Suppressor macrophage (primary cell): ENCODE measurements around the gene PCARE.
"Not testable (repeated sequence)": the region's sequence is repeated elsewhere in the genome, so short reads cannot be mapped to it uniquely, and the experiment has no call there.

ENCODE experiments used
- DNase-seq, 4 experiments: peaks; one replicate each; pipeline ENCODE4 v3.0.0-alpha.2; 2020 to 2022
- total RNA-seq, 17 experiments: gene quantifications; one replicate each; lab custom pipeline; 2026; ENCODE audit warnings: mixed read lengths in 6 of 17, inconsistent platforms in 3 of 17; lab: John Stamatoyannopoulos, UW

PCARE gene
- 0 to 3.9 (median 0.42) reads per million in 17 experiments for total RNA-seq

DNA sequence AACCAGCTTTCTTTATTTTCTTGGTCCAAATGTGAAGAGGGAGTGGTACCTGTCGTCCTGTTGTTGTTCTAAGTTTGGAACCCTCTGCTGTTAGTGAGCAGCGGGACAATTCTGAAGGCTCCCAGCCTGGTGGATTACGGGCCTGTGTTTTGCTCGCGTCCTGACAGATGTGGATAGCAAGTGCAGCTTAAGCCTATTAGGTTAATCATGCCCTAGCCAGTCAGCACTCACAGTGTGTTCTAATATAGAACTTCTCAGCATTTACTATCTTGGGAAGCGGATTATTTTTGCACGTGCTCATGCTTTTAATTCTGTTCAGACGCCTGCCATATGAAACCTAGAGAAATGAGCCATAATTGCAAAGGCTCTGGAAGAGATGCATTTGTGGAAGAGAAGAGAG is at the start of gene PCARE:
PCARE (minus strand) TSS at position 113 of the 400 bp plus-strand sequence. CDS start 262 bp downstream, outside the sequence.
- no peak for DNase-seq

DNA sequence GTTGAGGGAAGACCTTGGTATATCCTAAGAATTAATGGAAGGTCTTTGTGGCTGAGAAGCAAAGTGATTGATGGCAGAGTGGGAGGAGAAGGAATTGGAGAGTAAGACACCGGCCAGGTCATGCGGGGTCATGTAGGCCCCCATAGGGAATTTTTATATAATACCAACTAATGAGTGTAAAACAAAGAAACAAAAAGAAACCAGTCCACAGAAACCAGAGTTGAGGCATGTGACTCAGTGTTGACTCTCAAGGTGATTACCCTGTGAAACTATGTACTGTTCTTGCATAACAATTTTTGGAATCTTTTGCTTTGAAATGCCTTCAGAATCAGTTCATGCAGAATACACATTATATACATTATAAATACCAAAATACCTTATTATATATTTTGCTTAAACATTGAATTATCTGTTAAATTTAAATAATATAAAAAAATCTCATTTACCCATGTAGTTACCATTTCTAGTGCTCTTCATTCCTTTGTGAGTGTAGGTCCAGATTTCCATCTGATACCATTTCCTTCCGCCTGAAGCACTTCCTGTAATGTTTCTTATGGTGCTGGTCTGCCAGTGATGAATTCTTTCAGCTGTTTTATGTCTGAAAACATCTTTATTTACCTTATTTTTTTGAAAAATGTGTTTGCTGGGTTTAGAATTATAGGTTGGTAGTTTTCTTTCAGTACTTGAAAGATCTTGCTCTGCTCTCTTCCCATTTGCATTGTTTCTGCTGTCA is 49.5 kb upstream of the PCARE start:
- DNase-seq: no peak

DNA sequence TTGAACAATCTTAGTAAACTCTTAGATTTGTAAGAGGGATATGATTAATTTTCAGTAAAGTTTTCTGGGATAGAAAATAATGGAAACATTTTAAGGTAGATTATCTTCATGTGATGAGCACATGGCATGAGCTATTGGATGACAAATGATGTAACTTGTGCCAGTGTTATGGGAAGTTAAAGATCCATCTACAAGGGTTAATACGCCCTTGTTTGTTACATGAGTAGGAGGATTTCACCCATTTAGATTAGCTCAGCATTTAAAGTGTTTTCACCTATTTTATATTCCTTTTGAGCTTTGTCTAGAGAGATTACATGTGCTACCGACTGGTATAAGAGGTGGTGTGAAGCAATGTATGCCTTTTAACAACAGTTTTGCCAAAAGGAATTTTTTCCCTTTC is 46.5 kb upstream of the PCARE start:
- DNase-seq: peak in 2 of 4 experiments; percentile 44 to 49

DNA sequence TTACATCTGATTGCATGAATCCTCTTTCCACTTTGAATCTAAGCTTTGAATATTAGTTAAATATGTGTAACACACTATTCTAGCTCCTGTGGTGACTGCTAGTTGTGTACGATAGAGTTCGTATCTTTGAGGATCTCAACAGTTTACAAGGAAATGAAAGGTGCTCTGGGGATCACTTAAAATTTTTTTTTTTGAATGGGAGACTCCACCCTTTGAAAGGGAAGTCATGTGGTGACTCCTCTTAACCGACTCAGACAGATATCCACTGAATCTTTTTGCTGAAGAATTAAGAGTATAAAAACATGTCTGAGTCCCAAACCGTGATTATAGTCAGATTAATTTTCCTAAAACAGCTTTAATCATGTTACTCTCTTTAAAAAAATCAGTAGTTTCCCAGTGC is 44.9 kb upstream of the PCARE start:
- DNase-seq: no peak

DNA sequence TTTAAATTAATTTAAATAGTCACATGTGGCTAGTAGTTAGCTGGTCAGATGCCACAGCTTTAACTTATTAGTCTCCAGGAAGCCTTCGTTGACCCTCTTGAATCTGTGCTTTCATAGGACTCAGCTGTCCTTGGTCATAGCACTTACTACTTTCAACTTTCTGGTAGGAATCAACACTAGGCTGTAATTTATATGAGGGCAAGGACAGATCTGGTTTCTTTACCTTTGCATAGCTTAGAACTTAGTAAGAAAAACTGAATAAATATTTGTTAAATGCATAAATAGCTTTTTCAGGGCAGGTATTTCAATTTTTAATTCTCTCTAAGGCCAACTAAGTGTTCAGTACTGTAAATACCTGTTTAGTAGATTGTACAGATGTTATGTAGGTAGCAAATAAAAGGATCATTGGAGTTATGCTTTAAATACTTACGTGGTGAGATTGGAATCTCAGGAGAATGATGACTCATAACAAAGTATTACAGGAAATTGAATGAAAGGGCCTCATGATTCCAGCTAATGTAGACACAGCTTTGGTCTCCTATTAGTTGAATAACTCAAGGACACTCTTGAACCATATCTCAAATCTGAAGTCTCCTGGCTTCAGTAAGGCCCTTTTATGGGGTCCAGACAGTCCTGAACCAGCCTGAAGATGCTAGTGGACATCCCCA is 43.4 kb upstream of the PCARE start:
- no peak for DNase-seq

DNA sequence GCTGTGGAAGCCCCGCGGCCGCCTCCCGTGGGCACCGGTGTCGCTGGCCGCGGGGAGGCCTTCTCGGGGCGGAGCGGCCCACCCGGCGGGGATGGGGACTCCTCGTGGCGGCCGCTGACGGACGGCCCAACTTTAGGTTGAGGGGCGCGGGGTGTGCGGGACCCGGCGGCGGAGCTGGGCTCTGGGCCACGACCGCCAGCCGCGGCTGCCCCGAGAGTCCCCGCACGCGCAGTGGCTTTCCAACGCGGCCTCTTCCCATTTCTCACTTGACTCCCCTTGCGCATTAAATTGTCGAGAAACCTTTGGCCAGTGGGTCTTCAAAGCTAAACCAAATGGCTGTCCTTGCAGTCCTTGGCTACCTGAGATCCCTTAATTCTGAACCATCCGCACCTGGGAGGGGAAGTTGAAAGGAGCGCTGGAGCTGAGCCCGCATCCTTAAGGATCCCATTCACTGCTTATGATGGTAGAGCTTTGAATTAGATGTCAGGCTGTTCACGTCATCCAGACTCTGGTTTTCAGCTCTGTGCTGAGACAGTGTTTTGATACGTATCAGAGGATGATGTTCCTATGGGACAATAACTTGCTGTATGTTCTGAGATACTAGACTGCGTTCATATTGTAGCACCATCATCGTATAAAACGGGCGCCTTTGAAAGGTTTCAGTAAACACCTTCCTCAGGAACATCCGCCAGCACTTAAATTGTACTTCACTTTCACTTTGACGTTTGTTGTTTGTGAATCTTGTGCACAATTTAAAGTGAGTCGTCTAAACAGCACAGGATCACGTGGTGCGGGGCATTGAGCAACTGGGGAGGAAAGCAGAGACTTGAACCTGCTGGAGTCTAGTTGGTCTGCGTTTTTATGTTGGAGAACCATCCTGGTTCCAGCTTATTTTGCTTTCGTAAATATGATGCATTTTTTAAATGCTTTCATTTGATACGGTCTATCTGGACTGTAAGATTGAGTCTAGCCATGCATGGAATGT is 41.8 kb upstream of the PCARE start:
- peak; percentile 82 to 88 (median 85) for DNase-seq

DNA sequence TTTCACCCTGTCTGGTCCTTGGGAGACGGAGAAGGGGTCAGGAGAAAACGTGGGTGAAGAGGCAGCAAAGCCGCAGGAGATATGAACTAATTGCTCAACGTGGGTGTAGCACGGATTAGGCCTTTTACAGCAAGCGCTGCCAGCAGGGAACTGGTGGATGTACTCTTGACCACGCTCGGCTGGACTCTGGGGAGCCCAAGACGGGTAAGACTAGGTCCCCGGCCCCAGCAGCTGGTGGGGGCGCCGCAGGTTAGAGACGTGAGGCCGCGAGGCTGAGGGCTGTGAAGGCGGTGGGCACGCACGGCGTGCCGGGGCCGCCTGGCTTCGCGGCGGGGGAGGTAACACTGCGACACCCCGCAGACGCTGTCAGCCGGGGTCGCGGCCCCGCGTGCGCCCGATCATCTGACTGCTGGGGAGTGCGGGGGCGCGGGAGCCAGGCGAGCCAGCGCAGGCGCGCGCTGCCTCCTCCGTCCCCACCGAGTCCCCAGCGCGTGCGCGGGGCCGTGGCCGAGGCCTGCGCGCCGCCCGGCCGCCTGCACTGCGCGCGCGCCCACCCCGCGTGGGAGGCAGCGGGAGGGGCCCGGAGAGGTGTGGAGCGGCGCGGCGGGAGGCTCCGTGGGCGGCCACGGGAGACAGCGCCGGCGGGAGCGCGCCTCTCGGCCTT is 40.8 kb upstream of the PCARE start, which contains the start of gene CLIP4:
CLIP4 (plus strand) TSS at position 470 of the 664 bp plus-strand sequence. CDS start 5,974 bp downstream, outside the sequence.
- DNase-seq: peak; percentile 92 to 98 (median 96)

DNA sequence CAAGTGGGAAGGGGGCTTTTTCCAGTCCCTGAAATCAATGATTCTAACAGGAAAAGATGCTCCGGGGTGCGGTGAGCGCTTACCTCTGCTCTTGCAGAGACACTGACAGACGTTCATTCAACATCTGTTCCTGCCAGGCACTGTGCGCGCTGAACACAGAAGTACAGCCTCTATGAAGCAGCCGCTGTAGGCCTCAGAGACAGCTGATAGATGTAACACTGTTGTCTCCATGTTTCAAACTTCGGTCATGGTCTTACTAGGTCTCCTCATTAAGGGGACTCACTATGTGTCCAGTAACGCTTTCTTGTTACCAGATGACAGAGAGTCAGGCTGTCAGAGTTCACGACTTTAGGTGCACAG is 40.2 kb upstream of the PCARE start:
- no peak for DNase-seq

DNA sequence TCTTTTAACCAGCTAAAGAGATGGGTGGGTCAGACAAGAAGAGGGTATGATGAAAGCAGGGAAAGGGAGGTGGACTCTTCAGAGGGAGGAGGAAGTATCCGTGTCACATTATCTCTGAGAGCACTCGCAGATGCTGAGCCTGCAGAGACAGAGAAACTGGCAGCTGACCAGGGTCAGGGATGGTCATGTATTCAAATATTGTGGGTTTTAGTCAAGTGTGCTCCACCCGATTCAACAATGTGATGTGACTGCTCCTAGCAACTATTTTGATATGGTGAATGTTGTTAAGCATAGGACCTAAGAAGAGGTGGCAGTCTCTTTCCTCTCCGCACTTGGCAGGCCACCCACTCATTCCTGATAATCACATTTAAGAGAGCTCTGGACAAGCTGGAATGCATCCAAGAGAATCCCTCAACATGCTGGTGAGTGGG is 39.6 kb upstream of the PCARE start:
- DNase-seq: peak; percentile 95 to 99 (median 96)

DNA sequence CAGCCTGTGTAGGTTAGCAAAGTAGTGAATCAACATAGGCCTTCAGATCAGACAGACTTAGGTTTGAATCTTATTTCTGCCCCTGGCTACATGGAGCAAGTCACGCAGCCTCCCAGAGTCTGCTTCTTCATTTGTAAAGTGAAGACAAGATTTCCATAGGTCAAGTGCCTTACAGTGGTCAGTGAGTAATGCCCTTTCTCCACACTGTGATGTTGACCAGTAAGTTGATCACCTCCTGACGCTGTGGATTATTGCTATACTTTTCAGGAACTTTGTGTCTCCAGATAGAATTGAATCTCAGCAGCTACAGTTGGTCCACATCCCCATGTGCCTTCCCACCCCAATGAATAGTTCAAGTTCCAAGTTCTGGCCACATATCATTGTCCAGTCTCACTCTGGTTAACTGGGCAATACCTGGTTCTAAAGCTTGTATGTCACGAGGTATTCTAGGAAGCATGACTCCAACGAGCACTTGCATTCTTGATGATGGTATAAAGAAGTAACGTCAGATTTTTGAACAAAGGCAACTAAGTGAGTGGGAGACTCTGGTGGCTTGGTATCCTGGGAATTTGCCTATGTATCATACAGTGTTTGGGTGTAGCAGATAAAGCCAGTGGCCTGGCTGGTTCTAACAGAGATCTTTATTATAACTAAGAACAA is 38.8 kb upstream of the PCARE start:
- DNase-seq: peak; percentile 77 to 92 (median 80)

DNA sequence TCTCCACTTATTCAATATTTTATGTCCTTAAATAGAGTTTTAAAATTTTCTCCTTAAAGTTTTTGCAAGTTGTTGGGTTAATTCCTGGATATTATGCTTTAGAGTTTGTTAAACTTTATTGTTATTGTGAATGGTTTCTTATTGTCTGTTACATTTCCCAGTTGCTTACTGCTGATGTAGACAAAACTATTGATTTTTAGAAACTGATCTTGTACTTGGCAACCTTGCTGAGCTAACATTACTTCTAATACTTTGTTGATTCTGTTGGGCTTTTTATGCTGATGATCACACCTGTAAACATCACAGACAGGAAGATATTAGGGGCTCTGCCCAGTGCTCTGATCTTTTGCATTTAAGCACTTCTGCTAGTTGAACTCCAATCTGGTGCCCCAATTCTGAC is 38.1 kb upstream of the PCARE start:
- DNase-seq: no peak

DNA sequence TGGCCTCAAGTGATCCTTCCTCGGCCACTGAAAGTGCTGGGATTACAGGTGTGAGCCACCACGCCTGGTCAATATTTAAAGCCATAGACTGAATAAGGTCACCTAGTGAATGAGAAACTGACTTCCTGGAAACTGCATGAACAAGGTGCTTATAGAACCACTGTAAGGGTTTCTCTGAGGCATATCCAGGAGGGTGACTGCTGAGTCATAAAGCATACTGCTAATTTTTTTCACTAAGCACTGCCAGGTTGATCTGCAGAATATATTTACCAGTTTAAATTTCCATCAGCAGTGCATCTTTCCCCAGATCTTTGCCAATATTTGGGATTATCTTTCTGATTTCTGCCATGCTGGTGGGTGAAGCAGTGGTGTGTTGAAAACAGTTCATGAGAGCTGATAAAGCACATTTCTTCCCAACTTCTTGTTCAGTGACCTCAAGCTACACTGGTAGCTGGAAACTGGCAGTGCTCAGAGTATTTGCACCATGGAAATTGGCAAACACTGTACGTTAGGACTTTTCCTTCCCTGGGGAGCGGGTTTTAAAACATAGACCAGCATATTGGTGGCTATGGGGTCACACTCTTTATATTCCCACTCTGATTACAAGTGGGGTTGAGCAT is 36.7 kb upstream of the PCARE start:
- peak in 3 of 4 experiments; percentile 51 to 65 (median 53) for DNase-seq

DNA sequence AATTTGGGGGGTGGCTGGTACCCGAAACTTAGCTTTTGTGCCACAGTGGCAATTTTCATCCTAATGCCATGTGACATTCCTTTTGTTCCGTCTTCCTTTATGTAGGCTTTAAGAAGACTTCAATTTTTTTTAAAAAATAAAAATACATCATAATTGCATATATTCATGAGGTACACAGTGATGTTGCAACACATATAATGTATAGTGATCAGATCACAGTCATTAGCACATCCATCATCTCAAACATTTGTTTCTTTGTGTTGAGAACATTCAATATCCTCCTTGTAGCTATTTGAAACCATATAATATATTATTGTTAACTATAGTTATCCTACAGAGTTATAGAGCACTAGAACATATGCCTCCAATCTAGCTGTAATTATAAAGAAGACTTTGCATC is 34.9 kb upstream of the PCARE start:
- no peak for DNase-seq

DNA sequence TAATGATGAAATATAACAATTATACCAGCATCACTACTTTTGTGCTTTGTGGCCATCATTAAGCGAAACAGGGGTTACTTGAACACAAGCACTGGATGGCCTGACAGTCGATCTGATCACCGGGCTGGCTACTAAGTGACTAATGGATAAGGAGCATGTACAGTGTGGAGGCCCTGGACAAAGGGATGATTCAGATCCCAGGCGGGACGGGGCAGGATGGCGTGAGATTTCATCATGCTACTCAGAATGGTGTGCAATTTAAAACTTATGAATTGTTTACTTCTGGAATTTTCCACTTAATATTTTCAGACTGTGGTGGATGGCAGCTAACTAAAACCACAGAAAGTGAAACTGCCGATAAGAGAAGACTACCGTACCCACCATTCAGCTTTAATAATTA is 33.9 kb upstream of the PCARE start:
- peak; percentile 38 to 64 (median 55) for DNase-seq

DNA sequence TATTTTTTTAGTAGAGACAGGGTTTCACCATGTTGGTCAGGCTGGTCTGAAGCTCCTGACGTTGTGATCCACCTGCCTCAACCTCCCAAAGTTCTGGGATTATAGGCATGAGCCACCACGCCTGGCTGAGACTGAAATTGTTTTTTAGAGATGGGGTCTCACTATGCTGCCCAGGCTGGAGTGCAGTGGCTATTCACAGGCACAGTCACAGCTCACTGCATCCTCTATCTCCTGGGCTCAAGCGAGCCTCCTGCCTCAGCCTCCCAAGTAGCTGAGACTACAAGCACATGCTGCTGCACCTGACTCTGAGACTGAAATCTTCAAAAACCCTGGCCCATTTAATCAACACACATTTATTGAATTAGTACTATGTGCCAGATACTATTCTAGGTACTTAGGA is 33.2 kb upstream of the PCARE start:
- not testable (repeated sequence) for DNase-seq

DNA sequence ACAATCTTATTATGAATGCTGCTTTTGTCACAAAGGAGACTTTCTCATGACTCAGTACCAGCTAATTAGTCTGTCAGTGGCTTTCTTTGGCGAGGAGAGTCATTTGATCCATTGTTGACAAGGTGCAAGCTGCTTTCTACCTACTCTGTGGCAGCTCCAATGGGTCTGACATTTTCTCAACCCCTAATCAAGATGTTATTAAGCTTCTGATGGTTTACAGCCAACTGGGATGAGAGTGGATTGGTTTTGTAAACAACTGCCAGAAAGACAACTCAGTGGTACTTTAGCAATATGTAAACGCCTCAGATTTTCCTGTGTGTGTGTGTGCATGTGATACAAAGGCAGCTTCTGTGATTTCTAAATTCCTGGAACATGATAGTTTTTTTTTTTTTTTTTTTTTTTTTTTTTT is 32.7 kb upstream of the PCARE start:
- peak in 1 of 4 experiments; percentile 37 for DNase-seq

DNA sequence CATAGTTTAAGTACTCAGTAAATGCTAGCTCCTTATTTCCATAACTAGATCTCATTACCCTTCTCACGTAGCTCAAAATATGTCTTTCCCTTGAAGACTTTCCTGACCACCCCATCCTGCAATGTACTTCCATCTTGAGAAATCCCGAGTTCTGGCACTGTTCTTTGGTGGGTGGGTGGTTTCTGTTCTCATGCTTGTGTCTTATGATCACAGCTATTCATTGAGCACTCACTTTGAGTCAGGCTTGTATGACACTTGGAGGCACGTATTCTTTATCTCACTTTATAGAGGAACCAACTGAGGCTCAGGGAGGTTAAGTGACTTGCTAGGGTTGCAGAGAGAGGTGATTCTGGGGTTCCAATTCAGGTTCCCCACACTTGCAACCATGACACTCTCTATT is 31.9 kb upstream of the PCARE start:
- DNase-seq: peak; percentile 44 to 66 (median 58)

DNA sequence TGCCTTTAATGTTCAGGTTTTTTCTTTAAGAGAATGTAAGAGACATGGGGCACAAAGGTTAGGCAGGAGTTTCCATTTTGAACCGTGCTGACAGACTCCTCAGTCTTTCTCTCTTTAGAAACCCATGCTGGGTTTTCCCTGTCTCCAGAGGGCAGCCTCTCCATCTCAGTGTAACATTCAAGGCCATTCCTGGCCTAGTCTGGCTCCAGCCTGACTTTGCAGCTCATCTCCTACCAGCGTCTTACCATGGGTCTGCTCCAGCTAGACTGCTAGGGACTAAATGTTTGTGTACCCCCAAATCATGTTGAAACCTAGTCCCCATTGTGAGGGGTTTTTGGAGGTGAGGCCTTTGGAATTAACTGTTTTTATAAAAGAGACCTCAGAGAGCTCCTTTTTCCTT is 31.1 kb upstream of the PCARE start:
- no peak for DNase-seq

DNA sequence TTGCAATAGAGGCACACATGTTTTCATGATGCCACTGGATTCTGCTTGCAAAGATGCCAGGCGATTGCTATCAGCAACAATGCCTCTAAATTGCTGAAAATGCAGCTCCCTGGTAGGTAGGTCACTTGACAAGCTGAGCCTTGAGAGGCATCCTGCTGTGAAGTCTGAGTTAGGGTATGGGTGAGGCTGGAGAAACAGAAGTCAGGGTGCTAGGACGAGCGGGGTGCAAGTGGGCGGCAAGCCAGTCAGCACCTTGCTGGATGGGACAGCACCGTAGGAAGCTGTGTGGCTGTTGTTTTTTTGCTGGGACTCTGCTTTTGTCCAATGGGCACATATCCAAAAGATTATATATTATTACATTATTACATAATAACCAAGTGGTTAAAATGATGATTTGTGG is 30.4 kb upstream of the PCARE start:
- peak in 2 of 4 experiments; percentile 27 to 46 for DNase-seq

DNA sequence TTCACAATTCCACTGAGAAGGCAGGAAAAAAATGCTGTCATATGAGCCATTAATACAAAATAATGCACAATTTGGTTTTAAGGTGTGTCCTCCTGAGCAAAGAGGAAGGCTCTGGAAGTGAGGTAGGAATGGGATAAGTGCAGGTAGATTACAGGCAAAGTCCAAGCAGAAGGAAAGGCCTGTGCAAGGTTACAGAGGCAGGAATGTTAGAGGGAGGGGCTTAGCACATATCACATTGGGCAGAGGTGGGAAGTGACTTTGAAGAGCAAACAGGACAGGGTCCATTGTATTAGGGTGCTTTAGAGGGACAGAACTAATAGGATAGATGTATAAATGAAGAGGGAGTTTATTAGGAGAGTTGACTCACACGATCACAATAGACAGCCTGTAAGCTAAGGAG is 26.2 kb upstream of the PCARE start:
- DNase-seq: no peak

DNA sequence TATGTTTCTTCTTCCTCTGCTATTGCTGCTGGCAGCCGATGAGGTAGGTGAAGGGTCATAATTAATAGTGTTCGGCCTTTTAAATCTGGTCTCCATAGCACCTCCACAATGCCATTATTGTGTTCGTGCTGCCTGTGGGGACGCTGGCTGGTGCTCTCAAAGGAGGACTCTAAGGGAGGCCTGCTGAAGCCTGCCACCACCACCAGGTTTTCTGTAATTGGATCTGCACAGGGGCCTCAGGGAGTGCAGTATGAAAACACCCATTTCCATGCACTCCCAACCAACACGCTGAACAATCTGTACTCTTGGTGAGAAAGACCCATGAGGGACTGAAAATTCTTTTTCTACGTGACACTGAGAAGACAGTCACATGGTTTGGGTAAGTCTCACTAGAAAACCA is 23.2 kb upstream of the PCARE start:
- no peak for DNase-seq
